NCI-H1417 (cell line): Measurements from ENCODE around the gene NR2F2.

ENCODE experiments used
- DNase-seq, 3 experiments: peaks; one replicate each; lab custom pipeline; 2025; lab: John Stamatoyannopoulos, UW

The NR2F2 gene

GRCh38 chr15:96342406-96343112 is 12.1 kb downstream of the NR2F2 start:
- no peak for DNase-seq

DNA sequence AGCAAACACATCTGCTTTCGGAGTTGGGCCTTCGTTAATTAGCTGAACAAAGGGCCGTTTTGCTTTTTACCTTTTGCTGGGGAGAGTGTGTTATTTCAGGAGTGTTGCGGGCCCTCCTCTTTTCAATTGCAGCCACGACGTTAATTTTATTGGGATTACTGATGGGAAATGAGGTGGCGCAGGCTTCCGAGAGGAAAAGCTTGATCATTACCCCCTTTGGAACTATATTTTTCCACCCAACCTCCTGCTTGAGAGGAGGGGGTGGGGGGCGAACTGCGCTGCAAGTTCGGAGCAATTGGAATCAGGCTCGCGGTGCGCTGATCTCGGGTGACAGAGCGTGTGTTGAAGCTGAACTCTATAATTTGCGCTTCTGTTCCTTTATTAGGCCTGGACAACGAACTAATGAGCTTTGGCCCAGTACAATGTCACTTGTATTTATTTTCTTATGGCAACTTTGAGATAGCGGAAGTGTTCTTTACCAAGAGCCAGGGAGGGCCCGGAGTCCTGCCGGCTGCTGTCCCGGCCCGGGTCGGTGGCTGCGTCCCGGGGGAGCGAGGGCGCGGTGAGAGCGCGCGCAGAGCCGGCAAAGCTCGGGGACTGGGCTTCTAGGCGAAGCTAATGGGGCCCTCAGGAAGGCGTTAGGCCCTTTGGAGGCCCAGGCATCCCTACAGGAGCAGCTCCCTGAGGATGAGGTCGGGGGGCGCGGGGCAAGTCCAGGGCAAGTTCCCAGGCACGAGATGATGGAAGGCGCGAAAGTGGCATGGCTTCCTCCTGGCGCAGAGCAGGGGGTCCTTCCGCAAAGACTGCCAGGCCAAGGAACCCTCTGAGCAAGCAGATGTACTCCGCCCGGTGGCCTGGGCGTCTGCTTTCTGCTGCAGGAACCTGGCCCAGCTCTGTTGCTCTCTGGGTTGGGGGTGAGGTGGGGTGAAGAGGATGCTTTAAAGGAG is 12.9 kb downstream of the NR2F2 start:
- peak in 1 of 3 experiments; percentile 21 for DNase-seq

- DNase-seq = no peak
These were observed 13.7 kb downstream of the NR2F2 start for GRCh38 chr15:96344060-96344705.

- no peak for DNase-seq
These were observed 14.4 kb downstream of the NR2F2 start for GRCh38 chr15:96344706-96345559.

DNA sequence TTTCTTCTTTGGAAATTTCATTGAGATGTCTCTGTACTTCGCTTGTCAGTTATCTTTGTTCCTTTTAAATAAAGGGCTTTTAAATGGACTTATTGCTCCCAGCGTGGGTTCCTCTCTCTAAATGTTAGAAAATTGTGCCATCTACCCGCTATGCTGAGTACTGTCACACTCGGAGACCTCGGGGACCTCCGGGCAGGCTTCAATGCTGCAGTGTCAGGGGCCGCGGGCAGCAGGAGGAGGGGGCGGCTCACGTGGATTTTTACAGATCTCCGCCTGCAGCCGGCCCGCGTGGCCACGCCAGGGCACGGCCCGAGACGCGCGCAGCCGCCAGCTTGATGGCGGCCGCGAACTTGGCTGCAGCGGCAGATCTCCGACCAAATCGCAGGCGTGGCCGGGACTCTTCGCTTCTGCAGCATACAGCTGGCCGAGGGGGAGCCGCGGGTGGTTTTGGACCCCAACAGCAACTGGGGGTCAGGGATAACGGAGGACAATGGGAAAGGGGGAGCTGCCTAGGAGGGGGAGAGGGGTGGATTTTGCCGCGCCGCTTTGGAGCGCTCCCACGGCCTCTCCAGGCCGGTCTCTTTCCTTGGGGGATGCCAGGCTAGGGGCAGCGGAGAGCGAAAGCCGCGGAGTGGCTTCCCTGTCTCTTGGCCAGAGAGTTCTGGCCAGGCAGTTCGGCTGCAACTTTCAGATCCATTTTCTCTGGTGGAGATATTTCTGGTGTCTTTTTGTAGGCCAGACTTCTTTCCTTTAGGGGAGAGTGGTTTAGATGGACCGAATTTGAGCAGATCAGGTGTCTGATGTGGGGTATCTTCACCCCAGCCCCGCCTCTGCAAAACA is 15.3 kb downstream of the NR2F2 start:
- peak; percentile 53 to 88 (median 72) for DNase-seq

DNA sequence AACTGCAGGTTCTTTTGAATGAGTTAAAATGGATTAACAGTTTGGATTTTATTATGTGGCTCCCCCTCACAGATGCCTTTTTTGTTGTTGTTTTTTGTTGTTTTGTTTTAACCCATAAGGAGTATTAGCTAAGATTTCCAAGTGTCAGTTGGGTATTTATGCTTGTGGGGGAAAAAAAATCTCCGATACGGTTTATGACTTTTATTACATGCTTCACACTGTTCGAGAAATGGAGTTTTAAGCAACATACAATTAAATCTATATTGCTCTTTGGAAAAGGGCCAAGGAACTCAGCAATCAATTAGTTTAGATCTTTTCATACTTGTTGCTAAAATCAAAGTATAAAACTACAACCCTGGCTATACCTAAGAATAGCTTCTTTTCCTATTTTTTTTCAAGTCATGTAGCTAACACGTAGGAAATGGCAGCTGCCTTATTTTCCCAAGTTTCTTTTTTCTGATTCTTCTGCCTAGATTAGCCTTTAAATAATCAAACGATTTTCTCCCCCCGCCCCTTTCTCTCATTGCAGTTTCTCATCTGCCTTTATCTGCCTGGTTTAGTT is 16.0 kb downstream of the NR2F2 start:
- DNase-seq = peak in 1 of 3 experiments; percentile 59

GRCh38 chr15:96347181-96348111 is 16.9 kb downstream of the NR2F2 start:
- no peak for DNase-seq

- DNase-seq = no peak
These were observed 17.9 kb downstream of the NR2F2 start for GRCh38 chr15:96348112-96349027.

GRCh38 chr15:96349034-96349856 is 18.7 kb downstream of the NR2F2 start:
- DNase-seq = no peak

GRCh38 chr15:96349857-96350720 is 19.6 kb downstream of the NR2F2 start:
- DNase-seq = no peak

- DNase-seq = no peak
These were observed 20.6 kb downstream of the NR2F2 start for GRCh38 chr15:96350934-96351724.

DNA sequence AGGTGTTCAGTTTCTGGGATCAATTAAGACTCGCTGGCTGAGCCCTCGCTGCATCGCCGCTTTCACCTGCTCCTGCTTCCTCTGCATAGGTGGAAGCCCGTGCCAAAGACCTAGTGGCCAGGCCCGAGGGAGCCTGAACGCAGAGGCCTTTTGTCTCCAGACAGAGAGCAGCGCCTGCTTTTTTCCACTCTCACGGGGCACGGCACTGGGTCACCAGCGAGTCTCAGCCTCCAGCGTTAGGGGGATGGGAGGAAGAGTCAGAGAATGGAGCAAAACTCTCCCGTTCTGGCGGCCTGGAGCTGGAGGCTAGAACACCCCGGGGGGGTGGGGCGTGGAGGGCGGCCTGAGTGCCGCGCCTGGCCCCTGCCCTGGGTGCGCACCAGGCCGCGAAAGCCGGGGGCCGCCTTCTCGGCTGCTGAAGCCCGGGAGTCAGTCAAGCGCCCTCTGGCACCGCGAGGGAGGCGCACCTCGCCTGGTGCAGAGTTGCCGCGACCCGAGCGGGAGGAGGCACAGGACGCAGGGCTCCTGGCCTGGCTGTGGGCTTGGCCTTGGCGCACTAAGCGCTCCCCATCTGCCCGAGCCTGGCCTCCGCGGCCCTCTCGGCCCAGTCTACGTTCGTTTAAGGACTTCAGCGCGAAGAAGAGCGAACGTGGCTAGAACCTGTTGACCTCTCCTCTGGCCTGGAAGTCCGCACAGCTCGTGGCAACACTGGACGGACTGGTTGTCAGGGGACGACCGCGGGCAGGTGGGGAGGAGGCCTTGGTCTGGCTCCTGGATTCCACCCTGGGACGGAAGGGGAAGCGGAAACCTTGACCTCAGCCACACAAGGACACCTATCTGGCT is 21.5 kb downstream of the NR2F2 start:
- no peak for DNase-seq

DNA sequence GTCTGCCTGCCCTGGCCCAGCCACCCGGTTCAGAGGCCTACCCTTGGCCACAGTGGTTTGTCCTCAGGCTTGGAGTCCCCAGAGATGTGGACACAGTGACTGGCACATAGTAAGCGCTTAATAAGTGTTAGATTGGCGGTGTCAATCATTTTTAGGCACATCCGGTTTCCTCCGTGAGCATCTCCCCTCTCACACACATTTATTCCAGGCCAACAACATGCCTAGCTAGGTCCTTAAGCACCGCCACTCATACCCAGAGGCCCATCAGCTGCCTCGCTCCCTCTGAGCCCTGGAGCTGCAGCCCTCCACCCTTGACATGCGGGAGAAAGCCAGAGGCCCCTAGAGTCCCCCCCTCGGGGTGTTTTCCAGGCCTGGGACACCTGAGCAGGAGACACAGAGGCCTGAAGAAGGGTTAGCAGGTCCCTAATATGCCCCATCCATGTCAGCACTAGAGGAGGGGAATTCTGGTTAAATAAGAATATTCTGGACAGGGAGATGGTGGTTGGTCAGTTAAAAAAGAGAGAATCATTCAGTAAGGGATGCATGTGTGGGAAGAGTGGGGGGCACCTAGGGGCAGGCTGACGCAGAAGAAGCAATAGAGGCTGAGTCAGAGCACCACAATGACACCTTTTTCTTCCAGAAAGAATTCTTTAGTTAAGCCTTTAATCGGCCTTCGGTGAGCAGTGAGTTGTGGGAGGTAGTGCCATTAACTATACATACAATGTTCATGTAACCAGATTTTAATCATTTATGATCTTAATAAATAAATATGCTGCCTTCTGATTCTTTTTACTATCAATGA is 22.3 kb downstream of the NR2F2 start:
- no peak for DNase-seq
